Spleen (tissue), 11 donors: ENCODE results near the gene DUSP23. TPM values are rescaled to one million over a fixed set of nuclear protein-coding genes. Genes with fewer than 3 reads are reported as not detected.
A peak's percentile ranks its signal among the peaks of the same experiment; 100 is the strongest.

Experiments used
- DNase-seq: peaks from one replicate; pipeline ENCODE4 v3.0.0-alpha.2; 2020
- H3K27ac ChIP-seq, 8 donors: fragments of 200-600 bp; sonication (generic) in 7 of 8; 1 replicate in 4 of 8; 2 replicates in 4 of 8; pipeline versions ENCODE4 v1.5.0 to v1.8.0; 2016 to 2021; ENCODE audit warnings: inconsistent platforms in 4 of 8, mild to moderate bottlenecking in 4 of 8, moderate library complexity in 1 of 8
- H3K27me3 ChIP-seq, 7 donors: fragments of 200-600 bp; sonication (generic) in 6 of 7; replicated peaks in 1 of 7; 1 replicate in 4 of 7; 2 replicates in 3 of 7; pipeline versions ENCODE4 v1.5.0 to v1.8.0; 2016 to 2021; ENCODE audit warnings: inconsistent platforms in 3 of 7, mild to moderate bottlenecking in 1 of 7
- H3K36me3 ChIP-seq, 6 donors: fragments of 200-600 bp; sonication (generic) in 5 of 6; 1 replicate in 4 of 6; 2 replicates in 2 of 6; pipeline versions ENCODE4 v1.5.0 to v1.8.0; 2016 to 2021; ENCODE audit warnings: inconsistent platforms in 2 of 6
- H3K4me1 ChIP-seq, 6 donors: fragments of 200-600 bp; sonication (generic) in 5 of 6; 1 replicate in 3 of 6; 2 replicates in 3 of 6; pipeline versions ENCODE4 v1.5.0 to v1.8.0; 2016 to 2021; ENCODE audit warnings: inconsistent platforms in 3 of 6
- H3K4me3 ChIP-seq, 8 donors: fragments of 200-600 bp; sonication (generic) in 7 of 8; 1 replicate in 4 of 8; 2 replicates in 4 of 8; pipeline versions ENCODE4 v1.5.0 to v1.8.0; 2016 to 2021; ENCODE audit warnings: inconsistent platforms in 4 of 8, mild to moderate bottlenecking in 4 of 8, moderate library complexity in 2 of 8
- H3K9me3 ChIP-seq, 8 donors: fragments of 200-600 bp; sonication (generic) in 7 of 8; 1 replicate in 4 of 8; 2 replicates in 4 of 8; pipeline versions ENCODE4 v1.5.0 to v1.8.0; 2016 to 2021; ENCODE audit warnings: inconsistent platforms in 4 of 8
- CTCF ChIP-seq, 11 experiments: fragments of 200-600 bp in 7 of 11; fragments of 450-650 bp in 4 of 11; sonication (generic) in 4 of 11; IDR thresholded peaks in 8 of 11; conservative IDR thresholded peaks in 3 of 11; 1 replicate in 7 of 11; 2 replicates in 4 of 11; pipeline versions ENCODE4 v1.4.0 to v1.8.0; 2016 to 2021; ENCODE audit warnings: antibody characterized with exemption in 11 of 11, inconsistent platforms in 4 of 11, mild to moderate bottlenecking in 1 of 11
- POLR2A ChIP-seq, 3 donors: fragments of 450-650 bp; IDR thresholded peaks; one replicate each; pipeline ENCODE4 v1.5.1; 2017; ENCODE audit warnings: antibody characterized with exemption in 3 of 3, mild to moderate bottlenecking in 1 of 3
- POLR2AphosphoS5 ChIP-seq, 3 donors: sonication (generic); formaldehyde crosslinking; IDR thresholded peaks; one replicate each; pipeline ENCODE4 v1.5.1; 2017; ENCODE audit warnings: antibody characterized with exemption in 3 of 3
- WGBS, 5 donors: extraction: QIAGEN DNeasy Blood & Tissue Kit in 3 of 5; methylation state at CpG; one replicate each; pipeline versions ENCODE4 v1.1.5 to v1.1.7; 2013 to 2018; 5-methylcytosine and 5-hydroxymethylcytosine counted together
- intact Hi-C: fragments of 100-400 bp; cut with DNase I; formaldehyde crosslinking; loops from one replicate; pipeline ENCODE4 v1.15.0; 2023; ENCODE audit warnings: low total_unique reads
- polyA plus RNA-seq, 3 donors: library from polyadenylated mRNA; stranded (reverse); fragments of 200-250 nt; gene quantifications; one replicate each; pipeline ENCODE4 v1.2.1, GENCODE V29; 2013
- total RNA-seq, 7 donors: library from RNA; depleted of rRNA in 3 of 7; stranded (reverse); fragments of >200 nt in 3 of 7; fragmentation: NEBNext Ultra II Directional in 4 of 7; extraction: Animal tissue kit (Norgen Biotek cat#: 25700) in 4 of 7; gene quantifications; one replicate each; pipeline versions ENCODE4 v1.1.0 to v1.2.1, GENCODE V29; 2016 to 2021
- donor health status: healthy with polysubstance abuse.
- donor health status: DM: no; HTN: no; CAD: no; lungs with moderate emphysema.
- donor health status: DM: no; HTN: no; CAD: no.
- donor health status: Bipolar disorder and iron deficiency.
- donor health status: healthy.
- donor health status: DM: no; HTN: no; CAD: no.
- donor health status: DM: yes; HTN: yes; CAD: no.

The DUSP23 gene
- total and polyA plus RNA-seq, 10 donors: 23.1 to 76.3 (median 51.7) TPM

- Histone ChIP-seq H3K4me3 (no peak overlapping the region), H3K4me1 (peaks cover 0 to 3% (median 0%) of the 10 kb centered on the region in 6 donors), H3K9me3 (peaks cover 0 to 12% (median 4%) of the 10 kb centered on the region in 8 donors), H3K27me3 (no peaks in the 10 kb centered on the region), H3K36me3 (no peaks in the 10 kb centered on the region), H3K27ac (peak overlapping the region in 3 of 8 donors; percentile 1 to 36 (median 15))
- no peak for DNase-seq
- TF ChIP-seq CTCF (IDR thresholded peaks at IDR 0.05 in 8 of 11, conservative IDR thresholded peaks at IDR 0.05 in 3 of 11): no peak
- no peak for TF ChIP-seq POLR2AphosphoS5 (IDR thresholded peaks at IDR 0.05)
- no peak for TF ChIP-seq POLR2A (IDR thresholded peaks at IDR 0.05)
- intact Hi-C loops: no loop called here
- WGBS, 5 donors: 26 to 34% (median 29%) methylated on average over 3 of the region's 3 CpGs
Observed at GRCh38 chr1:159746666-159747065, 34.1 kb upstream of the DUSP23 start.

GRCh38 chr1:159748370-159748769, 32.4 kb upstream of the DUSP23 start:
- H3K4me3 ChIP-seq: no peak overlapping the region
- H3K36me3 ChIP-seq: no peaks in the 10 kb centered on the region
- no peaks in the 10 kb centered on the region for H3K27me3 ChIP-seq
- H3K27ac ChIP-seq: no peak overlapping the region
- intact Hi-C loops: no loop called here
- no peaks in the 10 kb centered on the region for H3K9me3 ChIP-seq
- 87 to 93% (median 92%) methylated on average over 1 of the region's 1 CpG for WGBS, 5 donors
- no peak for TF ChIP-seq CTCF (IDR thresholded peaks at IDR 0.05 in 8 of 11, conservative IDR thresholded peaks at IDR 0.05 in 3 of 11)
- no peak for TF ChIP-seq POLR2AphosphoS5 (IDR thresholded peaks at IDR 0.05)
- no peak for TF ChIP-seq POLR2A (IDR thresholded peaks at IDR 0.05)
- H3K4me1 ChIP-seq: peaks cover 0 to 17% (median 2%) of the 10 kb centered on the region in 6 donors
- no peak for DNase-seq

- WGBS, 5 donors: 63 to 80% (median 77%) methylated on average over 2 of the region's 2 CpGs
- no peak for DNase-seq
- intact Hi-C loops: no loop called here
- H3K27me3 ChIP-seq: no peaks in the 10 kb centered on the region
- TF ChIP-seq POLR2AphosphoS5 (IDR thresholded peaks at IDR 0.05): no peak
- no peak for TF ChIP-seq POLR2A (IDR thresholded peaks at IDR 0.05)
- TF ChIP-seq CTCF (IDR thresholded peaks at IDR 0.05 in 8 of 11, conservative IDR thresholded peaks at IDR 0.05 in 3 of 11): no peak
- no peaks in the 10 kb centered on the region for H3K9me3 ChIP-seq
- H3K4me1 ChIP-seq: peaks cover 0 to 17% (median 2%) of the 10 kb centered on the region in 6 donors
- no peaks in the 10 kb centered on the region for H3K36me3 ChIP-seq
- H3K4me3 ChIP-seq: no peak overlapping the region
- H3K27ac ChIP-seq: no peak overlapping the region
Observed at GRCh38 chr1:159749630-159750029, 31.1 kb upstream of the DUSP23 start.

- Histone ChIP-seq H3K4me3 (no peak overlapping the region), H3K27me3 (no peaks in the 10 kb centered on the region), H3K9me3 (no peaks in the 10 kb centered on the region), H3K36me3 (no peaks in the 10 kb centered on the region), H3K4me1 (peaks cover 0 to 17% (median 2%) of the 10 kb centered on the region in 6 donors), H3K27ac (no peak overlapping the region)
- no peak for TF ChIP-seq CTCF (IDR thresholded peaks at IDR 0.05 in 8 of 11, conservative IDR thresholded peaks at IDR 0.05 in 3 of 11)
- no peak for TF ChIP-seq POLR2AphosphoS5 (IDR thresholded peaks at IDR 0.05)
- no peak for TF ChIP-seq POLR2A (IDR thresholded peaks at IDR 0.05)
- intact Hi-C loops: no loop called here
- no peak for DNase-seq
Observed at GRCh38 chr1:159750621-159751020, 30.1 kb upstream of the DUSP23 start.
